MM.1S (cell line): ENCODE measurements around the gene GZMA.

Experiments
- CTCF ChIP-seq: fragments of 300-600 bp; sonication (generic); IDR thresholded peaks from 2 replicates; pipeline ENCODE4 v1.5.1; 2016; ENCODE audit warnings: antibody characterized with exemption, low read length, mixed read lengths
- EZH2 ChIP-seq: fragments of 300-600 bp; sonication (generic); optimal IDR thresholded peaks from 2 replicates; pipeline ENCODE3; 2017; ENCODE audit warnings: low read depth, mild to moderate bottlenecking, antibody characterized with exemption, low read length, mixed read lengths

- TF ChIP-seq CTCF: no peak
- TF ChIP-seq EZH2: no peak
Measured at GRCh38 chr5:55108661-55109060, 6.2 kb downstream of the GZMA start.
